HG03520 (cell line): ENCODE results near the gene TIMM13.
"Not testable (repeated sequence)": the region's sequence is repeated elsewhere in the genome, so short reads cannot be mapped to it uniquely, and the experiment has no call there.

ENCODE experiments used
- ATAC-seq: cut with Tn5 transposase; IDR thresholded peaks from one replicate; pipeline ENCODE4 v1.9.1; 2021; ENCODE audit warnings: mild to moderate bottlenecking, moderate library complexity; ENCODE audit not compliant: unreplicated experiment

TIMM13 gene

GRCh38 chr19:2427429-2428320 is at the start of gene TIMM13:
TSS of gene TIMM13 (minus strand) at chr19:2427586. CDS start at chr19:2427533, 53 bp downstream.
- peak; percentile 71 for ATAC-seq

- no peak for ATAC-seq
Measured at GRCh38 chr19:2476451-2477140, 49.2 kb upstream of the TIMM13 start.

DNA sequence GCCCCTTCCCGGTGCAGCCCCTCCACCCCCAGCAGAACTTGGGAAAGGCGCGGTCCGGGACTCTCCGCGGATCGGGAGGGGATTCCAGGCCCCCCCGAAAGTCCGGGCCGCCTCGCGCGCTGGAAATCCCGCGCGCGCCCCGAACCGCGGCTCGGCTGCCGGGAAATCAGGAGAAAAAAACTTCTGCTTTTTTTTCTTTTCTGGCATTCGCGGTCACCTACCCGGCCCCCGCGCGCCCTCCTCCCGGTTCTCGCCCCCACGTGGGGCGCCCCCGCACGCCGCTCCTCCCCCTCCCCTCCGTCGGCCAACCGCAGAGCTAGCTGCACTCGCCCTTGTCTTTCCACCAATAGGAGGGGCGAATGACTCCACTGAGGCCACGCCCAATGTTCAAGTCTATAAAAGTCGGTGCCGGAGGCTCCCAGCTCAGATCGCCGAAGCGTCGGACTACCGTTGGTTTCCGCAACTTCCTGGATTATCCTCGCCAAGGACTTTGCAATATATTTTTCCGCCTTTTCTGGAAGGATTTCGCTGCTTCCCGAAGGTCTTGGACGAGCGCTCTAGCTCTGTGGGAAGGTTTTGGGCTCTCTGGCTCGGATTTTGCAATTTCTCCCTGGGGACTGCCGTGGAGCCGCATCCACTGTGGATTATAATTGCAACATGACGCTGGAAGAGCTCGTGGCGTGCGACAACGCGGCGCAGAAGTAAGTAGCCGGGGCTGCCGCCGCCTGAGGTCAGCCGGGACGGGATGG is 48.5 kb upstream of the TIMM13 start, which contains the start of gene GADD45B:
TSS of gene GADD45B (plus strand) at position 426 of the 749 bp plus-strand sequence. CDS start at position 658, 232 bp downstream.
- ATAC-seq, result peak; percentile 47

DNA sequence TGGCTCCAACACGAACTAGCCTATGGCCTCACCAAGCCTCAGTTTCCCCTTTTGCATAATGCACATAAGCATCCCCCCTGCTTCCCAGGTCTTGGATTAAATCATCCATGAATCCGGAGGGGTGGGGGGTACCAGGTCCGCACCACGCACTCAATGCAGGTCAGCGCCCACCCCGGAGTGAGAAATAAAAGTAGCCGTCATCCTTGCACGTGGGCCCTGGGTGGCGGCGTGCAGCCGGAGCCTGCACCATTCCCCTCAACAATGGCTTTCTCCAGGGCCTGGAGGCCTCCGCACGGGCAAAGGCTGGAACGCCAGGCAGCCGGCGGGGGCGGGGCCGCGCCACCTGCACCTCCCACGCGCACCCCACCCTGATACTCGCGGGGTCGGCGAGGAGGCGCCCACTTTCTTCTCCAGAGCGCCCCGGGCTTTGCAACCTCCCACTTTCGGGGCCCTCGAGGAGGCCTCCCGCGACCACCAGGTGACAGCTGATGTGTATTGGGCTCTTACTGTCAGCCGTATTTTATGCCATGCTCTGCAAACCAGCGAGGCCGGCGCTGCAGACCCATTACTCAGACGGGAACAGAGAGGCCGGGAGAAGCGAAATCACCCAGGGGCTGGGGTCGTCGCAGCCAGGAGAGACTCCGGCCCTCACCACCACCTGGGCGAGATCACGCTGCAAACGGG is 47.8 kb upstream of the TIMM13 start:
- peak; percentile 3 for ATAC-seq

DNA sequence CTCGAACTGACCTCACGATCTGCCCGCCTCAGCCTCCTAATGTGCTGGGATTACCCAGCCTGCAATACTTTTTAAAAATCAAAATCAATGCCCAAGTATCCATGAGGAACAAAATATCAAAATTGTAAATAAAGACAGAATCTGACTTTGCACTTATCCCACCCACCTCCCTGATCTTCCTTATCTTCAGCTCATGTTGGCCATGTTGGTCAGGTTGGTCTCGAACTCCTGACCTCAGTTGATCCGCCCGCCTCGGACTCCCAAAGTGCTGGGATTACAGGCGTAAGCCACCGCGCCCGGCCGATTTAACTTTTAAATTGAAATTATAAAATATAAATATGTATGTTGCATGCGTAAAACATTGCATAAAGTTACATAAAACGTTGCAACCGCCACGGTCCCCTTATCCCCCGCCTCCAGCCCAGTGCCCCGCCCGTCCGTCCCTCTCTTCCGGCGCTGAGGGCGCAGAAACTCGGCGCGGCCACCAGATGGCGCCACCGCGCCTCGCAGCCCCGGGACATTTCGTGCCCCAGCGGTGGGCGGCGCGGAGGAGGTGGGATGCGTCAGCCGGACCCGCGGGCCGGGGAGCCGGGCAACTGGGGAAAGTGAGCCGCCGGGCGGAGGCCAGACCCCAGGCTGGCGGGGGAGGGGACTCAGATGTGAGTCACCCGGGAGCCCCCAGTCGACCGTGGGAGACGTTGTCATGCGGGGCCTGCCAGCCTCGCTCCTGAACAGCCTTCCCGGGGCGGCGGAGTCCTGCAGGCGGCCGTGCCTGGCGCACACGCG is 47.0 kb upstream of the TIMM13 start:
- no peak for ATAC-seq

DNA sequence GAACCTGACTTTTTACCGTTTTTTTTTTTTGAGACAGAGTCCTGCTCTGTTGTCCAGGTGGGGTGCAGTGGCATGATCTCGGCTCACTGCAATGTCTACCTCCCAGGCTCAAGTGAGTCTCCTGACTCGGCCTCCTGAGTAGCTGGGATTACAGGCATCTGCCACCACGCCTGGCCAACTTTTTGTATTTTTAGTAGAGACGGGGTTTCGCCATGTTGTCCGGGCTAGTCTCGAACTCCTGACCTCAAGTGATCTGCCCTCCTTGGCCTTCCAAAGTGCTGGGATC is 42.5 kb upstream of the TIMM13 start:
- ATAC-seq, result not testable (repeated sequence)

- ATAC-seq, result no peak
Measured at GRCh38 chr19:2469102-2469914, 41.9 kb upstream of the TIMM13 start.

DNA sequence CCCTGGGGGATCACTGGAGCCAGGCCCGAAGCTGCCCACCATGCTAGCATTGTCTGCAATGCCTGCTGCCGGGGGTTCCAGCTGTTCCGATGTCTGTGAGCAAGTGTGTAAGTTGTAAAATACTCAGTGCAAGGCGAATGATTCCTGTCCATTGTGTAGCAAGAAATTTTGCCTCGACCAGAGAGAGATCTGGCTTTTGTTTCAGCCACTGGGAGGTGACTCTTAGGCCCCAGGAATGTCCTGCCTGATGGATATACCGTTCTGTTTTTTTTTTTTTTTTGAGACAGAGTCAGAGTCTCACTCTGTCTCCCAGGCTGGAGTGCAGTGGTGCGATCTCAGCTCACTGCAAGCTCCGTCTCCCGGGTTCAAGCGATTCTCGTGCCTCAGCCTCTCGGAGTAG is 41.2 kb upstream of the TIMM13 start:
- ATAC-seq, result no peak

- no peak for ATAC-seq
Measured at GRCh38 chr19:2464389-2464788, 37.0 kb upstream of the TIMM13 start.

- ATAC-seq, result not testable (repeated sequence)
Measured at GRCh38 chr19:2463694-2464093, 36.3 kb upstream of the TIMM13 start.

GRCh38 chr19:2462635-2463421 is 35.4 kb upstream of the TIMM13 start:
- no peak for ATAC-seq

- no peak for ATAC-seq
Measured at GRCh38 chr19:2461751-2462634, 34.6 kb upstream of the TIMM13 start.

DNA sequence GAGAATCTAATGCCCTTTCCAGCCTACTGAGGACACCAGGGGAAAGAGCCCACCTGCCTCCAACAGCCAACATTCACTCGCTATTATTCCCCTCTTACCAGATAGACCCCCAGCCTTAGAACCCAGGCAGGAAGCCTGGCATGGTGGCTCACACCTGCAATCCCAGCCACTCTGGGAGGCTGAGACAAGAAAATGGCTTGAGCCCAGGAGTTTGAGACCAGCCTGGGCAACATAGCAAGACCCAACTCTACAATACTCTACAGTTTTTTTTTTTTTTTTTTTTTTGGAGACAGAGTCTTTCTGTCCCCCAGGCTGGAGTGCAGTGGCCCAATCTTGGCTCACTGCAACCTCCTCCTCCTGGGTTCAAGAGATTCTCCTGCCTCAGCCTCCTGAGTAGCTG is 32.9 kb upstream of the TIMM13 start:
- ATAC-seq, result no peak

DNA sequence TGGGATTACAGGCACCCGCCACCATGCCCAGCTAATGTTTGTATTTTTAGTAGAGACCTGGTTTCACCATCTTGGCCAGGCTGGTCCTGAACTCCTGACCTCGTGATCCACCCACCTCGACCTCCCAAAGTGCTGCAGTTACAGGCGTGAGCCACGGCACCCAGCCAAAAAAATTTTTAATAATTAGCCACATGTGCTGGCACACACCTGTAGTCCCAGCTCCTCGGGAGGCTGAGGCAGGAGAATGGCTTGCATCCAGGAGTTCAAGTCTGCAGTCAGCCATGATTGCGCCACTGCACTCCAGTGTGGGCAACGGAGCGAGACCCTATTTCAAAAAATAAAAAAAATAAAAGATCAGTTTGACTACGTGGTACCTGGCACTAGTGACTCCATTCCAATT is 31.4 kb upstream of the TIMM13 start:
- not testable (repeated sequence) for ATAC-seq

- no peak for ATAC-seq
Measured at GRCh38 chr19:2458054-2458453, 30.7 kb upstream of the TIMM13 start.

DNA sequence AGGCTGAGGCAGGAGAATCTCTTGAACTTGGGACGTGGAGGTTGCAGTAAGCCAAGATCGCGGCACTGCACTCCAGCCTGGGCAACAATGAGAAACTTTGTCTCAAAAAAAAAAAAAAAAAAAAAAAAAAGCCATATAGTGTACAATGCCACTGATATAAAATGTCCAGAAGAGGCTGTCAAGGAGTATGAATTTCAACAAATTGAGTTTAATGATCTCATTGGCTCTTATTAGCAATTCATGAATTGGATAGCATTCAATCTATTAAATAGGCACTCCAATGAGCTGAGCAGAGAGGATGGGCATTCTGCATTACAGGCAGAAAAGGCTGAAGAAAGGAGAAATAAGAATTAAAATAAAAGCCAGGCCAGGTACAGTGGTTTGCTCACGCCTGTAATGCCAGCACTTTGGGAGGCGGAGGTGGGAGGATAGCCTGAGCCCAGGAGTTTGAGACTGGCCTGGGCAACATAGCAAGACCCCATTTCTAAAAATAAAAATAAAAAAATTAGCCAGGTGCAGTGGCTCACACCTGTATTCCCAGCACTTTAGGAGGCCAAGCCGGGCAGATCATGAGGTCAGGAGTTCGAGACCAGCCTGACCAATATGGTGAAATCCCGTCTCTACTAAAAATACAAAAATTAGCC is 30.1 kb upstream of the TIMM13 start:
- ATAC-seq, result no peak
